ENCODE data around the gene MGLL. TPM values are rescaled to one million over a fixed set of nuclear protein-coding genes. Genes with fewer than 3 reads are reported as not detected.

MGLL gene
- total RNA-seq, 6 experiments from 2014 or later = 128 to 144 (median 129) TPM

DNA sequence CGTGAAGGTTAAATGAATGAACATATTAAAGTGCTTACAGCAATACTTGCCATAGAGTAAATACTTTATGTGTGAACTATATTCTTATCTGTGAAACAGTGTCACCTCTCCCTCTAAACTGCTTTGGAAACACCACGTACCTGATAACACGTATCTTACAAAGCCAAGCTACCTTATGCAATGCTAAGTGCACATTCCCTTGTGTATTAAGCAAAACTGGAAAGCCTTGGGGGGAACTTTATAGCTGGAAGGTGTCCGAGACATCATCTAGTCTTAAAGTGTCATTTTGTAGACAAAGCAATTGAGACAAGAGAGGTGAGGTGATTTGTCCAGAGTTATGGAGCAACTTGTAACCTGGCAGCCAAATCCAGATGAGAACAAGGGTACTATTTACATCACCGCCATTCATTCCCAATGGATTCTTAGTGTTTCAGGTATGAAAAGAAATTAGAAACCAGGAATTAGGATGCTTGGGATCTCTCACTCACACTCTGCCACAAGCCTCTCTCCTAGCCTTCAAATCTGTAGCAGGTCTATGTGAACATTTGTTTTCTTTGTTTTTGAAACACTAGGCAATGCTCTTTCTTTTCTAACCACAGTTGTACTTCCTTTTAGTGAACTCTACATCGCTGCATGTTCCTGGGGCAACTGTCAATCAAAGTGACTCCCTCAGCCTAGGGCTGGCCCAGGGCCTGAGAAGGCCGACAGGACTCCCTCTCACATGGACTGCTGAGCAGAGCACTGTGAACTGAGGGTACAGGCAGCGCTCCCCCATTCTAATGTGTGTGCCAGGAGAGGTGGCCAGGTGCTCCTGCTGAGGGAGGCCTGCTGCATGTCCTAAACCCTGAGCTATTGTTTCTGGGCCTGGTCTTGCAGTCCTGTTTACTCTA, 13.9 kb upstream of the MGLL start:
- Mint-ChIP-seq H3K27ac (no peak overlapping the region), H3K4me3 (no peak overlapping the region), H3K36me3 (ENCODE audit: low read depth) (0 out of 2 replicates have a peak, but pooled peaks cover 5% of the 10 kb centered on the region), H3K4me1 (ENCODE audit: low read depth) (peaks cover 9% of the 10 kb centered on the region; the same call in 1 of the 2 replicates), H3K27me3 (ENCODE audit: insufficient read depth) (peaks cover 10% of the 10 kb centered on the region), H3K9me3 (peaks cover 3% of the 10 kb centered on the region; the same call in 1 of the 2 replicates)
- no peak for DNase-seq
- no peak for TF ChIP-seq CTCF (IDR thresholded peaks at IDR 0.05)

- no peak for DNase-seq
- H3K27ac Mint-ChIP-seq = no peak overlapping the region
- peaks cover 13% of the 10 kb centered on the region for H3K36me3 Mint-ChIP-seq (ENCODE audit: low read depth)
- H3K9me3 Mint-ChIP-seq = peaks cover 12% of the 10 kb centered on the region; the same call in 1 of the 2 replicates
- H3K4me3 Mint-ChIP-seq = no peak overlapping the region
- H3K4me1 Mint-ChIP-seq (ENCODE audit: low read depth) = peaks cover 9% of the 10 kb centered on the region; the same call in 1 of the 2 replicates
- no peak for TF ChIP-seq CTCF (IDR thresholded peaks at IDR 0.05)
- peaks cover 7% of the 10 kb centered on the region for H3K27me3 Mint-ChIP-seq (ENCODE audit: insufficient read depth)
These were observed 12.5 kb upstream of the MGLL start for GRCh38 chr3:127834771-127835170.

DNA sequence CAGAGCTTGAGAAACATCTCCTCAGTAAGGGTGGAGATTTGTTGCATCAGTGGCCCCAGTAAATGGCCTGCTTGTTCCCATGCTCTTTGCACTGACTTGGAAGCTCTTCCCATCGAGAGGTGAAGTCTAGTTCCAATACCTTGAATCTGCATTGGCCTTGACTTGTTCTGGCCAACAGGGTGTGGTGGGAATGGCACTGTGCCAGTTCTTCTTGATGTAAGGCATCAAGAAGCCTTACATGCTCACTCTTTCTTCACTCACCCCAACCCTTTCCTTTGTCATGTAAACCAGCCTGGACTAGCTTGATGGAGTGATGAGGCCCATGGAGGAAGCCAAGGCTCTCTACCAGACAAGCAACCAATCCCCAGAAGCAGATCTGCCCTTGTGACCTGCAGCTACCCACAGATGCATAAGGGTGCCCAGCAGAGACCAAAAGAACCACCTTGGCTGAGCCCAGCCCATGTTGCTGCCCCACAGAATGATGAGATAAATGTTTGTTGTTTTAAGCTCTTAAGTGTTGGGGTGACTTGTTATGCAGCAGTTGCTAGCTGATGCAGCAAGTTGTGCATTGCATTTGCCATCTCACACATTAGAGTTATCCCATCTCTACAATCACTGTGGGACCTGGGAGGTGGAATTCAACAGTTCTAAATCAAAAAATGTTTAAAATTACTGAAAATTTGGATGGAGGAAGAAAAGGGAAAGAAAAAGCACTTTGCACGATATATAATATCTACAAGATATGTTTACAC, 11.1 kb upstream of the MGLL start:
- Mint-ChIP-seq H3K9me3 (peaks cover 24% of the 10 kb centered on the region), H3K36me3 (ENCODE audit: low read depth) (peaks cover 24% of the 10 kb centered on the region), H3K27me3 (ENCODE audit: insufficient read depth) (peaks cover 3% of the 10 kb centered on the region), H3K4me1 (ENCODE audit: low read depth) (peaks cover 9% of the 10 kb centered on the region; the same call in 1 of the 2 replicates), H3K27ac (no peak overlapping the region), H3K4me3 (no peak overlapping the region)
- DNase-seq = no peak
- TF ChIP-seq CTCF (IDR thresholded peaks at IDR 0.05) = no peak

- Mint-ChIP-seq H3K27ac (no peak overlapping the region), H3K4me3 (no peak overlapping the region), H3K36me3 (ENCODE audit: low read depth) (peaks cover 33% of the 10 kb centered on the region), H3K27me3 (ENCODE audit: insufficient read depth) (peaks cover 5% of the 10 kb centered on the region), H3K4me1 (ENCODE audit: low read depth) (peaks cover 9% of the 10 kb centered on the region; the same call in 1 of the 2 replicates), H3K9me3 (peaks cover 32% of the 10 kb centered on the region)
- no peak for DNase-seq
- peak; percentile 90 for TF ChIP-seq CTCF (IDR thresholded peaks at IDR 0.05)
These were observed 9.4 kb upstream of the MGLL start for GRCh38 chr3:127831723-127832172.

- Mint-ChIP-seq H3K9me3 (peaks cover 32% of the 10 kb centered on the region), H3K27me3 (ENCODE audit: insufficient read depth) (peaks cover 2% of the 10 kb centered on the region), H3K27ac (no peak overlapping the region), H3K36me3 (ENCODE audit: low read depth) (peaks cover 33% of the 10 kb centered on the region), H3K4me3 (no peak overlapping the region), H3K4me1 (ENCODE audit: low read depth) (peaks cover 9% of the 10 kb centered on the region; the same call in 1 of the 2 replicates)
- no peak for TF ChIP-seq CTCF (IDR thresholded peaks at IDR 0.05)
- DNase-seq = no peak
These were observed 7.2 kb upstream of the MGLL start for GRCh38 chr3:127829537-127829936.

Measured in HFFc6 (cell line).